Measurements from ENCODE around the gene SYCE1L.

SYCE1L gene

GRCh38 chr16:77166726-77167125 is 32.5 kb upstream of the SYCE1L start:
- H3K27me3 ChIP-seq (ENCODE audit: insufficient read depth, poor library complexity, severe bottlenecking) = peaks cover 6% of the 10 kb centered on the region
- H3K27ac ChIP-seq (ENCODE audit: poor library complexity, severe bottlenecking) = no peak overlapping the region
- no peaks in the 10 kb centered on the region for H3K9me3 ChIP-seq (ENCODE audit: severe bottlenecking)
- no peak overlapping the region for H3K4me3 ChIP-seq (ENCODE audit: severe bottlenecking)
- DNase-seq (ENCODE audit: low spot score) (no peak), ATAC-seq (ENCODE audit: low read depth) (no peak)
- no peak for TF ChIP-seq CTCF (IDR thresholded peaks at IDR 0.05; ENCODE audit: poor library complexity, severe bottlenecking)
- no peaks in the 10 kb centered on the region for H3K36me3 ChIP-seq (ENCODE audit: low read depth)
- H3K4me1 ChIP-seq (ENCODE audit: insufficient read depth, poor library complexity, severe bottlenecking) = no peaks in the 10 kb centered on the region

GRCh38 chr16:77168901-77169300 is 30.3 kb upstream of the SYCE1L start:
- H3K9me3 ChIP-seq (ENCODE audit: severe bottlenecking) = no peaks in the 10 kb centered on the region
- H3K36me3 ChIP-seq (ENCODE audit: low read depth) = no peaks in the 10 kb centered on the region
- peaks cover 3% of the 10 kb centered on the region for H3K27me3 ChIP-seq (ENCODE audit: insufficient read depth, poor library complexity, severe bottlenecking)
- no peak overlapping the region for H3K27ac ChIP-seq (ENCODE audit: poor library complexity, severe bottlenecking)
- no peak overlapping the region for H3K4me3 ChIP-seq (ENCODE audit: severe bottlenecking)
- no peak for TF ChIP-seq CTCF (IDR thresholded peaks at IDR 0.05; ENCODE audit: poor library complexity, severe bottlenecking)
- DNase-seq (ENCODE audit: low spot score) = no peak
- ATAC-seq (ENCODE audit: low read depth) = no peak
- peaks cover 3% of the 10 kb centered on the region for H3K4me1 ChIP-seq (ENCODE audit: insufficient read depth, poor library complexity, severe bottlenecking)

GRCh38 chr16:77169650-77170236 is 29.5 kb upstream of the SYCE1L start:
- peaks cover 3% of the 10 kb centered on the region for H3K4me1 ChIP-seq (ENCODE audit: insufficient read depth, poor library complexity, severe bottlenecking)
- H3K4me3 ChIP-seq (ENCODE audit: severe bottlenecking) = no peak overlapping the region
- H3K9me3 ChIP-seq (ENCODE audit: severe bottlenecking) = no peaks in the 10 kb centered on the region
- no peaks in the 10 kb centered on the region for H3K36me3 ChIP-seq (ENCODE audit: low read depth)
- DNase-seq (ENCODE audit: low spot score) (no peak), ATAC-seq (ENCODE audit: low read depth) (peak; percentile 54; the same call in 1 of the 3 replicates)
- H3K27ac ChIP-seq (ENCODE audit: poor library complexity, severe bottlenecking) = no peak overlapping the region
- peaks cover 3% of the 10 kb centered on the region for H3K27me3 ChIP-seq (ENCODE audit: insufficient read depth, poor library complexity, severe bottlenecking)
- peak; percentile 58 for TF ChIP-seq CTCF (IDR thresholded peaks at IDR 0.05; ENCODE audit: poor library complexity, severe bottlenecking)

GRCh38 chr16:77170805-77171204 is 28.4 kb upstream of the SYCE1L start:
- Histone ChIP-seq H3K27ac (ENCODE audit: poor library complexity, severe bottlenecking) (no peak overlapping the region), H3K27me3 (ENCODE audit: insufficient read depth, poor library complexity, severe bottlenecking) (peaks cover 2% of the 10 kb centered on the region), H3K4me3 (ENCODE audit: severe bottlenecking) (no peak overlapping the region), H3K9me3 (ENCODE audit: severe bottlenecking) (no peaks in the 10 kb centered on the region), H3K36me3 (ENCODE audit: low read depth) (no peaks in the 10 kb centered on the region), H3K4me1 (ENCODE audit: insufficient read depth, poor library complexity, severe bottlenecking) (peaks cover 3% of the 10 kb centered on the region)
- DNase-seq (ENCODE audit: low spot score) (no peak), ATAC-seq (ENCODE audit: low read depth) (no peak)
- no peak for TF ChIP-seq CTCF (IDR thresholded peaks at IDR 0.05; ENCODE audit: poor library complexity, severe bottlenecking)
